ENCODE results near the gene SYS1. TPM values are rescaled to one million over a fixed set of nuclear protein-coding genes. Genes with fewer than 3 reads are reported as not detected.

Gene SYS1
- total and polyA plus RNA-seq, 2 of the 8 experiments (the other 6 are each of a cell fraction or from before 2014, with no cell fraction given), result 19.6 to 50.8 TPM

DNA sequence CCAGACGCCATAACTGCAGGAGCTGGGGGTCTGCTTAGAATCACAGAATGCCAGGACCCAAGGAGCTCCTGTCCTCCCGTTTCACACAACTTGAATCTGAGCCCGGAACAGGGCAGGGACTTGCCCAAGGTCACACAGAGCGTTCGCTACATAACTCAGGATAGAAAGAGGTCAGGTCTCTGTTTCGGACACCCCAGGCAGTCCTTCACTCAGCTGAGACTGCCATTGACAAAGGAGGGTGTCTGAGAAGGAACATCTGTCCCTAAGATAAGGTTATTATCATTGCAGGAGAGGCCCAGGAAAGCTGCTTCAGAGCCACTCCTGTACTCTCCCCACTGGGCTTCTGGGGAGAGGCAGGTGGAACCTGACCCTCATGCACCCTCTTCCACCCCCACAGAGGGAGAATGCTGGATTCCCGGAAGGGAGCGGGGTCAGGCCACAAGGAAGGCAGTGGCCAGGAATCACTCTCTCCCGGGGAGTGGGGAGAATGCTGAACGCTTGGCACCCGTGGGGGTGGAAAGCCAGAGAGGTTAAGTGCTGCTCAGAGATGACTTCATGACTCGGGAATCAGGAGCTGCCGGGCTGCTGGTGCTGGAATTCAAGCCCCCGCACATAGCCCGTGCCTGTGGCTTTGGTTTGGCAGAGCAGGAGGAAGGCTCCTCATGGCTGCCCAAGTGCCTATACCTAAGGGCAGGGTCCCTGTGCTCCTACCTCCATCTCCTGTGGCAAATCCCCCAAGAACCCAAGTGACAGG is 25.4 kb upstream of the SYS1 start (continued):
- TF ChIP-seq KDM4A (IDR thresholded peaks at IDR 0.05; ENCODE audit: low read depth, low read length, severe bottlenecking) (no peak), ZNF274 (IDR thresholded peaks at IDR 0.05; ENCODE audit: borderline replicate concordance, extremely low read depth, low read length) (no peak)
- TF ChIP-seq, protein P1, sequence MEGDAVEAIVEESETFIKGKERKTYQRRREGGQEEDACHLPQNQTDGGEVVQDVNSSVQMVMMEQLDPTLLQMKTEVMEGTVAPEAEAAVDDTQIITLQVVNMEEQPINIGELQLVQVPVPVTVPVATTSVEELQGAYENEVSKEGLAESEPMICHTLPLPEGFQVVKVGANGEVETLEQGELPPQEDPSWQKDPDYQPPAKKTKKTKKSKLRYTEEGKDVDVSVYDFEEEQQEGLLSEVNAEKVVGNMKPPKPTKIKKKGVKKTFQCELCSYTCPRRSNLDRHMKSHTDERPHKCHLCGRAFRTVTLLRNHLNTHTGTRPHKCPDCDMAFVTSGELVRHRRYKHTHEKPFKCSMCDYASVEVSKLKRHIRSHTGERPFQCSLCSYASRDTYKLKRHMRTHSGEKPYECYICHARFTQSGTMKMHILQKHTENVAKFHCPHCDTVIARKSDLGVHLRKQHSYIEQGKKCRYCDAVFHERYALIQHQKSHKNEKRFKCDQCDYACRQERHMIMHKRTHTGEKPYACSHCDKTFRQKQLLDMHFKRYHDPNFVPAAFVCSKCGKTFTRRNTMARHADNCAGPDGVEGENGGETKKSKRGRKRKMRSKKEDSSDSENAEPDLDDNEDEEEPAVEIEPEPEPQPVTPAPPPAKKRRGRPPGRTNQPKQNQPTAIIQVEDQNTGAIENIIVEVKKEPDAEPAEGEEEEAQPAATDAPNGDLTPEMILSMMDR (IDR thresholded peaks at IDR 0.05; ENCODE audit: control extremely low read depth in 1 of 3, insufficient read depth in 1 of 3, low read depth in 1 of 3, low read length in 3 of 3), result no peak

All from H1 (cell line).